HG02870 (cell line): ENCODE data around the gene ATP1B2.
"Not testable (repeated sequence)": the region's sequence is repeated elsewhere in the genome, so short reads cannot be mapped to it uniquely, and the experiment has no call there.

ENCODE experiments used
- ATAC-seq: cut with Tn5 transposase; IDR thresholded peaks from one replicate; pipeline ENCODE4 v1.9.1; 2021; ENCODE audit warnings: mild to moderate bottlenecking, moderate library complexity; ENCODE audit not compliant: unreplicated experiment

The ATP1B2 gene

DNA sequence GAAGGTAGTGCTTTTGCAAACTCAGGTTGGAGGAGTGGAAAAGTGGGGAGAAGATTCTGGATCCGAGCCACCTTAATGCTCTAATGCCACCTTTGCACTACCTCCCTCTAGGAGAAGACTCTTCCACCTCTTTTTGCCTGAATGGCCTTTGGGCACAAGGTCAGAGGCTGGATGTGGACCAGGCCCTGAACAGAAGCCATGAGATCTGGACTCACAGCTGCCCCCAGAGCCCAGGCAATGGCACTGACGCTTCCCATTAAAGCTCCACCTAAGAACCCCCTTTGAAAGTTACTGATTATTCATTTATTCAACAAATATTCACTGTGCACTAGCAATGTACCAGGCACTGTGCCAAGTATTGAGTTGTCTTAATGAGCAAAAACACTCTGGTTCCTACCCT, 17.6 kb upstream of the ATP1B2 start:
- no peak for ATAC-seq

GRCh38 chr17:7634384-7634783, 16.3 kb upstream of the ATP1B2 start:
- no peak for ATAC-seq

DNA sequence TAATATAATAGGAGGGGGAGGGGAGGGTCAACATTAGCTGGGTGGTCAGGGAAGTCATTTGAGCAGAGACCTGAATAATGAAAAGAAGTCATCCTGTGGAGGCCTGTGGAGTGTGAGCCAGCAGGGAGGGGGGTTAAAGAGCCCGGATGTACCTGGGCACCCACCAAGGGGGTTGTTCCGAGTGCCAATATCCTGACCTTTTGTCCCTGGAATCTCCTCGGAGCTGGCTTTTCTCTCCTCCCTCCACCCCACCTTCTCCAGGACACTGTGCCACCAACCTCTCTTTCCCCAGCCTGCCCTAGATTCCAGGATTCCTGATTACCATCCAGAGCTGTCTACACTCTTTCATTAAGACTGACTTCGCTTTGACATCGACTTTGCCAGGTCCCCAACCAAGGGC, 14.6 kb upstream of the ATP1B2 start:
- no peak for ATAC-seq

- ATAC-seq = no peak
Measured at GRCh38 chr17:7640783-7641182, 9.9 kb upstream of the ATP1B2 start.

DNA sequence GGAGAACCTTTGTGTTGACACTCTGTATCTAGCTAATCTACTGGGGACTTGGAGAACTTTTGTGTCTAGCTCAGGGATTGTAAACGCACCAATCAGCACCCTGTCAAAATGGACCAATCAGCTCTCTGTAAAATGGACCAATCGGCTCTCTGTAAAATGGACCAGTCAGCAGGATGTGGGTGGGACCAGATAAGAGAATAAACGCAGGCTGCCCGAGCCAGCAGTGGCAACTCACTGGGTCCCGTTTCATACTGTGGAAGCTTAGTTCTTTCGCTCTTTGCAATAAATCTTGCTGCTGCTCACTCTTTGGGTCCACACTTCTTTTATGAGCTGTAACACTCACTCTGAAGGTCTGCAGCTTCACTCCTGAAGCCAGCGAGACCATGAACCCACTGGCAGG, 9.1 kb upstream of the ATP1B2 start:
- not testable (repeated sequence) for ATAC-seq

DNA sequence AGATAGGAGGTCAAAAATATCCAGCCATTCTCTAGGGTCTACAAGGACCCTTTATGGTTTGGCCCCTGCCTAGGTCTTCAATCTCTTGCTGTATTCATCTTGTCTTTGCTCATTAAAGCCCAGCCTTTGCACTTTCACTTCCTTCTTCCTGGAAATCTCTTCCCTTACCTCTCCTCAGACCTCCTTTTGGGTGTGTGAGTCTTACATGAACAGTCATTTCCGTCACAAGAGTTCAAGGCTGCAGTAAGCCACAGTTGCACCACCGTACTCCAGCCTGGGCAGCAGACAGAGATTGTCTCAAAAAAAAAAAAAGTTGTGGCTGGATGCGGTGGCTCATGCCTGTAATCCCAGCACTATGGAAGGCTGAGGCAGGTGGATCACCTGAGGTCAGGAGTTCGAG, 6.0 kb upstream of the ATP1B2 start:
- ATAC-seq = no peak

DNA sequence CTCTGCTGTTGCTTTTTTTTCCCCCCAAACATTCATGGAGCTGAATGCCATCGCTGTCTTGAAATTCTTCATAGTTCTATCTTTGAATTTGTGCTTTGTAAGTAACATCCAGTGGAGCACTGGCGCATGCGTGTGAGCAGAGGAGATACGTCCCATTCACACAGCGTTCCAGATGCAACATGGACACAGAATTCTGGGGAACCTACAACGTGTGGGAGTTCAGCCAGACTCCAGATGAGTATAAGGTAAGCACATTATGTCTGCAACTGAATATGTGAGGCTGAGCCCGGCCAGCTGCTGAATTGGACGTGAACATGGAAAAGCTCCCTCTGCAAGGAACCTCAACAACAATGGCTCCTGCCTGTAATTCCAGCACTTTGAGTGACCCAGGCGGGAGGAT, 4.3 kb upstream of the ATP1B2 start:
- ATAC-seq = no peak

DNA sequence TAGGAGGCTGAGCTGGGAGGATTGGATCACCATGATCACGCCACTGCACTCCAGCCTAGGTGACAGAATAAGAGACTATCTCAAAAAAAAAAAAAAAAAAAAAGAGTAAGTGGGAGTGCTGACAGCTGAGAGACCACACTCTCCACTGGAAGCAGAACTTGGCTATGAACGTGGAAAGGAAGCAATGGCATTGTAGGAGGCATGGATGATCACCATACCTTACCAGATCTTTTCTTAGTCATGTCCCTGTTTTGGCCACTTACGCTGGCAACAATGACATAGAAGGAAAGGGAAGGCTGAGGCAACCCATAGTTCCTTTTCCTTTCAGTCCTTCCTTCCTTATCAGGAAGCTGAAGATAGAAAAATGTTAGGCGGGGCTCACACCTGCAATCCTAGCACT, 3.7 kb upstream of the ATP1B2 start:
- no peak for ATAC-seq

DNA sequence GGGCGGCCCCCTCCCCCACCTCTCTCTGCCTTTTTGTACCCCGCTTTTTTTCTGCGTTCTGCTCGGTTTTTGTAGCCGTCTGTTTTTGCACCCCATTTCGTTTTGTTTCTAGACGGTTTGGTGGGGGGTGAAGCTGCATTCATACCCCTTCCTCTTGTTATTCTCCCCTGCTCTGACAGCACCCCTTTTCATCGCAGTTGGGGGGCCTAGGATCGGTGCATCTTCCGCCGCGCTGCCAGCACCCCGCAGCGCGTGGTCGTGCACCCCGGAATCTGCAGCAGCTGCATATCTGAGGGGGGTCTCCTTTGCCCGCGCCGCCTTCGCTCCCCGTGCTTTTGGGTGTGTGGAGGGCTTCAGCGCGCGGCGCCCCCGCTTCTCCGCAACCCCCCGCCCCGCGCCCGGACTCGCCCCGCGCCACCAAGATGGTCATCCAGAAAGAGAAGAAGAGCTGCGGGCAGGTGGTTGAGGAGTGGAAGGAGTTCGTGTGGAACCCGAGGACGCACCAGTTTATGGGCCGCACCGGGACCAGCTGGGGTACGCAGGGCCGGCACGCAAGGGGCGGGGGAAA, 455 bp downstream of the ATP1B2 start:
- ATAC-seq = no peak

GRCh38 chr17:7651665-7652387, 1.1 kb downstream of the ATP1B2 start:
- ATAC-seq = no peak

- no peak for ATAC-seq
Measured at GRCh38 chr17:7652388-7653356, 1.9 kb downstream of the ATP1B2 start.

DNA sequence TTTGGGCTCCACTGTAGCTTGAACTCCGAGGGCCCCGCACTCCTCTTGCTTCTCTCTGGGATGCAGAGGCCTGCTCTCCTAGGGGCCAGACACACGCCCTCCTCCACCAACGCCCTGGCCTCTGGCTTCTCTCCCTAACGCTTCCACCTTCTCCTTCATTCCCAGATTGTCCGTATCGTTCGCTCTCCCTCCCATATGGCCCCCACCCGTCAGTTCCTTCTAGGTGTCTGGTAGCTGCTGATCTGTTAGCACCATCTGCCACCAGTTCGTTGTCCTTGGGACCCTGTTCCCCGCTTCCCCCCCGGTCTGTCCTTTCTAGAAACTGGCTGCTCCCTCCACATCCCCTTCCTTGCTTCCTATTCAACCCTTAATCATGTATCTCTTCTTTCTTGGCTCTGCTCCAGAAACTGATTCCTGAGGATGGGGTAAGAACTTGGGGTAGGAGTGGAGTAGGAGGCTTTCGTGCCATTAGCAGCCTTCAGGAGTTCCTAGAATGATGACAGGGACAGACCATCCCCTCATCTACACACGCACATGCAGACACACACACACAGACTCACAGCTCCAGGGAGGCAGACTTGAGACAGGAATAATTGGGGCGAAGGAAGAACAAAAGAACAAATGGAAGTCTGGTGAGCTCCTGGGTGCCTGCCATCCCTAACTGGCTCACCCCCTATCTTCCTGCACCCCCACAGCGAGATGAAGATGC, 4.3 kb downstream of the ATP1B2 start:
- ATAC-seq = no peak

- ATAC-seq = no peak
Measured at GRCh38 chr17:7655541-7655840, 4.8 kb downstream of the ATP1B2 start.

DNA sequence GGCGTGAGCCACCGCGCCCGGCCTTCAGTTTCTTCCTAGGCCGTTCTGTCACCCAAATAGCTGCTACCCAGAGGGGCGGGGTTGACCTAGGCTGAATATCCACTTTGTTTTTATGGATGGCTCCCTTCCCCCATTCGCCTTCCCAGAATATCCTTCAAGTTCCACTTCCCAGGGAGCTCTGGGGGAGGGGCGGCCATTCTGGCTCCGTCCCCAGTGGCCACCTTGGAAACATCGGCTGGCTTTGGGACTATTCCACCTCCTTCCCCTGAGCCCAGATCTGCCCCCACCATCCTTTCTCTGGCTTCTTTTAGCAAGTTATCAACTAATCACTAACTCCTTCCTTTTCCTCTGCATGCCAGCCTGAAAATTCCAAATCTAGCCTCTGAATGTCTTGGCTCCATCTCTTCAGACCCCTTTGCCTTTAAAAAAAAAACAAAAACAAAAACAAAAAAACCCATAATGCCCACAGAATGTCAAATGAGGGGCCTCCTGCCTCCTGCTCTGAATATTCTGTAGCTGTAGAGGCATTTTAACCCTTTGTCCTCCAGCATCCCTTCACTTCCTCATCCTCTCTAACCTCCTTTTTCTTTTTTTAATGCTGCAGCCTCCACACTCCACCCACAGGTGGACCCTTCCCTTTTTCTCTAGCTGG, 6.4 kb downstream of the ATP1B2 start:
- ATAC-seq = no peak

DNA sequence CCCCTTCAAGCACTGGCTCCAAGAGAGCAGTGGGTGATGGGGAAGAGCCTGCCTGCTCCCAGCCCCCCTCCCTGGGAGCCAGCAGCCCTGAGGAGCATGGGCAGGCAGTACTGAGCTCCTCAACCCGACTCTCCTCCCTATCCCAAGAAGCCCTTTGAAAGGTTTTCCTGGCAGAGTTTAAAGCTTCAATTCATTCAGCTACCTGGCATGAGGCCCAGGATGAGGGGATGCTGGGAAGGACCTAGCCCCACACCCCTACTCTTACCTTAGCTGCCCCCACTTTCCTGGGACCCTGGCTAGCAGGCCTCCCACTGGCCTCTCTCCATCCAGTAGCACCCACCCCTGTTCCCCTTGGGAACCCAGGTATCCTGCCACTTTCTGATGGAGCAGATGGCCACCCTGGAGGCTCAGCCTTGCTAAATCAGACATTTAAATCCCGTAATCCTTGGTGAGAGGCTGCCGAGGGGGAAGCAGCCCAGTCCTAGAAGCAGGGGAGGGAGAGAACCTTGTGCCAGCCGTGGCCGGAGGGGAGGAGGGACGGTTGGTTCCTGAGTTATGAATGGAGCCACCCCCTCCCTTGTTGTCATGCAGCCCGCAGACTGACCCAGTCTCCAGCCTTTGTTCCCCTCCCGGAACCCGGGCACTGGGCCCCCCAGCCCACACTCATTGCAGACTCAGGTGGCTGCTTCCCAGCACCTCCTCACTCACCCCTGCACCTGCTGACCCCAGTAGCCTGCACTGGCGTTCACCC, 17.1 kb downstream of the ATP1B2 start:
- no peak for ATAC-seq

DNA sequence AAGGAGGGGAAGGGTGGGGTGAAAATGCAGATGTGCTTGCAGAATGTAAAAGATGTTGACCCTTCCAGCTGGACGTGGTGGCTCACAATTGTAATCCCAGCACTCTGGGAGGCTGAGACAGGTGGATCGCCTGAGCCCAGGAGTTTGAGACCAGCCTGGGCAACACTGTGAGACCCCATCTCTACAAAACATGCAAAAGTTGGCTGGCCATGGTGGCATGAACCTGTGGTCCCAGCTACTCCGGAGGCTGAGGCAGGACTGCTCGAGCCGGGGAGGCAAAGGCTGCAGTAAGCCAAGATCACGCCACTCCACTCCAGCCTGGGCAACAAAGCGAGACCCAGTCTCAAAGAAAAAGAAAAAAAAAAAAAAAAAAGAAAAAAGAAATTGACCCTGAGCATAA, 17.8 kb downstream of the ATP1B2 start:
- ATAC-seq = no peak

DNA sequence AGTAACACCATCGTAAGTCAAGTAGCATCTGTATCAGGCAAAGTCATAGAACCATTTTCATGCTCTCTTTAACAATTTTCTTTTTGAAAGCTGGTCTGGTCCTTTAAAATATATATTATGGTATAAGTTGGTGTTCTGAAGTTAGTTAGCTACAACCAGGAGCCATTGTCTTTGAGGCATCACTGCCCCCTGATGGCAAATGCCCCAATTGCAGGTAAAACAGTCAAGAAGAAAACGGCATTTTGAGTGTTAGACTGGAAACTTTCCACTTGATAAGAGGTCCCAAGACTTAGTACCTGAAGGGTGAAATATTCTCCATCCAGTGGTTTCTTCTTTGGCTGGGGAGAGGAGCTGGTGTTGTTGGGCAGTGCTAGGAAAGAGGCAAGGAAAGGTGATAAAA, 22.5 kb downstream of the ATP1B2 start:
- no peak for ATAC-seq

DNA sequence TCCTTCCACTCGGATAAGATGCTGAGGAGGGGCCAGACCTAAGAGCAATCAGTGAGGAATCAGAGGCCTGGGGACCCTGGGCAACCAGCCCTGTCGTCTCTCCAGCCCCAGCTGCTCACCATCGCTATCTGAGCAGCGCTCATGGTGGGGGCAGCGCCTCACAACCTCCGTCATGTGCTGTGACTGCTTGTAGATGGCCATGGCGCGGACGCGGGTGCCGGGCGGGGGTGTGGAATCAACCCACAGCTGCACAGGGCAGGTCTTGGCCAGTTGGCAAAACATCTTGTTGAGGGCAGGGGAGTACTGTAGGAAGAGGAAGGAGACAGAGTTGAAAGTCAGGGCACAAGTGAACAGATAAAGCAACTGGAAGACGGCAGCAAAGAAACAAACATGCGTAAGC, 24.2 kb downstream of the ATP1B2 start:
- ATAC-seq = no peak

GRCh38 chr17:7676533-7676932, 25.8 kb downstream of the ATP1B2 start:
- ATAC-seq = no peak

DNA sequence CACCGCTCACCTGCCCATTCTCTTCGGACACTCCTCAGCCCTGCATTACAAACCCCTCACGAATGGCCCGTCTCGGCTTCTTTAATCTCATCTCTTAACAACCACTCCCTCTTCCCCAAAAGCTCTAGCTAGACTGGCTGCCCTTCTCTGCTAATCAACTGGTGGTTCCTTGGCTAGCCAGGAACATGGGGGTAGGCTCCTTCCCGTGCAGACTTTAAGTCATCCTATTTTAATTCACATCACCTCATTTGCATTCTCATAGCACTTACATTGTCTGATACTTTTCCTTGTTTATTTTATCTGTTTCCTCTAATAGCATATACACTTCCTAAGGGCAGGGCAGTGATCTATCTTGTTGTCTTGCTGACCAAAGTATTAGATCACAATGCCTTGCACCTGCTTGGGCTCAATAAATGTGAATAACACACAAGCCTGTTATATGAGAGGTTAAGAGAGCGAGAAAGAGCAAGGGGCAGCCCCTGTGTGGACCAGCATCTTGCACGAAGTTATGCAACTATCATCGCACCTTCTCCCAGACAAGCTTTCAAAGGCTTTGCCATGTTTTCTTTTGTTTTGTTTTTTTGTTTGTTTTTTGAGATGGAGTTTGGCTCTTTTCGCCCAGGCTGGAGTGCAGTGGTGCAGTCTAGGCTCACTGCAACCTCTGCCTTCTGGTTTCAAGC, 26.8 kb downstream of the ATP1B2 start:
- no peak for ATAC-seq
